HG03521 (cell line): ENCODE data around the gene HTT.
"Not testable (repeated sequence)": the region's sequence is repeated elsewhere in the genome, so short reads cannot be mapped to it uniquely, and the experiment has no call there.

ENCODE experiments used
- ATAC-seq: cut with Tn5 transposase; IDR thresholded peaks from one replicate; pipeline ENCODE4 v1.9.1; 2021; ENCODE audit warnings: mild to moderate bottlenecking, moderate library complexity; ENCODE audit not compliant: unreplicated experiment

The HTT gene

GRCh38 chr4:3116955-3117354, 42.5 kb downstream of the HTT start:
- no peak for ATAC-seq

- no peak for ATAC-seq
Observed at GRCh38 chr4:3118312-3118711, 43.8 kb downstream of the HTT start.

GRCh38 chr4:3119464-3119863, 45.0 kb downstream of the HTT start:
- no peak for ATAC-seq

- ATAC-seq = no peak
Observed at GRCh38 chr4:3121110-3121509, 46.6 kb downstream of the HTT start.

- ATAC-seq = no peak
Observed at GRCh38 chr4:3121596-3121995, 47.1 kb downstream of the HTT start.

GRCh38 chr4:3122081-3122563, 47.6 kb downstream of the HTT start:
- no peak for ATAC-seq

GRCh38 chr4:3123181-3123671, 48.7 kb downstream of the HTT start:
- no peak for ATAC-seq

- ATAC-seq = no peak
Observed at GRCh38 chr4:3124070-3124767, 49.7 kb downstream of the HTT start.

- no peak for ATAC-seq
Observed at GRCh38 chr4:3127112-3127511, 52.6 kb downstream of the HTT start.

- no peak for ATAC-seq
Observed at GRCh38 chr4:3128058-3128457, 53.6 kb downstream of the HTT start.

- no peak for ATAC-seq
Observed at GRCh38 chr4:3128976-3129375, 54.5 kb downstream of the HTT start.

GRCh38 chr4:3130201-3130600, 55.7 kb downstream of the HTT start:
- ATAC-seq = no peak

GRCh38 chr4:3130826-3131225, 56.3 kb downstream of the HTT start:
- no peak for ATAC-seq

- ATAC-seq = no peak
Observed at GRCh38 chr4:3134201-3134600, 59.7 kb downstream of the HTT start.

- ATAC-seq = no peak
Observed at GRCh38 chr4:3135155-3136011, 60.9 kb downstream of the HTT start.

GRCh38 chr4:3136454-3136853, 62.0 kb downstream of the HTT start:
- no peak for ATAC-seq

- ATAC-seq = no peak
Observed at GRCh38 chr4:3137908-3138307, 63.4 kb downstream of the HTT start.

GRCh38 chr4:3145234-3145924, 70.9 kb downstream of the HTT start:
- ATAC-seq = no peak

GRCh38 chr4:3148926-3149325, 74.4 kb downstream of the HTT start:
- no peak for ATAC-seq

- ATAC-seq = not testable (repeated sequence)
Observed at GRCh38 chr4:3151238-3151637, 76.8 kb downstream of the HTT start.

GRCh38 chr4:3157366-3157765, 82.9 kb downstream of the HTT start:
- no peak for ATAC-seq
